NT2/D1 (cell line): ENCODE results near the gene MKRN2OS.

Experiments used
- YY1 ChIP-seq: IDR thresholded peaks from 2 replicates; pipeline ENCODE4 v1.6.1; 2011; ENCODE audit not compliant: insufficient read length, insufficient read depth
- ZNF274 ChIP-seq: IDR thresholded peaks from 2 replicates; pipeline ENCODE4 v1.6.1; 2011; ENCODE audit warnings: mild to moderate bottlenecking, low read depth, low read length

DNA sequence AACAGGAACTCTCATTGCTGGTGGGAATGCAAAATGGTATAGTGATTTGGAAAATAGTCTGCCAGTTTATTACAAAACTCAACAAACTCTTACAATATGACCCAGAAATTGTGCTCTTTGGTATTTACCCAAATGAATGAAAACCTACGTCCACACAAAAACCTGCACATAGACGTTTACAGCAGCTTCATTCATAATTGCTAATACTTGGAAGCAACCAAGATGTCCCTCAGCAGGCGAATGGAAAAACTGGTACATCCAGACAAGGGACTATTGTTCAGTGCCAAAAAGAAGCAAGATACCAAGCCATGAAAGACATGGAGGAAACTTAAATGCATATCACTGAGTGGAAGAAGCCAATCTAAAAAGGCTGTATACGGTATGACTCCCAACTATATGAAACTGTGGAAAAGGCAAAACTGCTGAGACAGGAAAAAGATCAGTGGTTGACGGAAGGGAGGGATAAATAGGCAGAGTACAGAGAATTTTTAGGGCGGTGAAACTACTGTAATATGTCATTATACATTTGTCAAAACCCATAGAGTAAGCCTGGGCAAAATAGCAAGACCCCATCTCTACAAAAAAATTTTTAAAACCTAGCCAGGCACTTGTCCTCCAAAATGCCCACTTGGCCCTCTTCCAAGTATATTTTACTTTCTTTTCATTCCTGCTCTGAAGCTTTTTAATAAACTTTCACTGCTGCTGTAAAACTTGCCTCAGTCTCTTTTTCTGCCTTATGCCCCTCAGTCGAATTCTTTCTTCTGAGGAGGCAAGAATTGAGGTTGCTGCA, 4.9 kb upstream of the MKRN2OS start:
- no peak for TF ChIP-seq YY1
- no peak for TF ChIP-seq ZNF274
